Measurements from ENCODE around the gene TULP3.

DNA sequence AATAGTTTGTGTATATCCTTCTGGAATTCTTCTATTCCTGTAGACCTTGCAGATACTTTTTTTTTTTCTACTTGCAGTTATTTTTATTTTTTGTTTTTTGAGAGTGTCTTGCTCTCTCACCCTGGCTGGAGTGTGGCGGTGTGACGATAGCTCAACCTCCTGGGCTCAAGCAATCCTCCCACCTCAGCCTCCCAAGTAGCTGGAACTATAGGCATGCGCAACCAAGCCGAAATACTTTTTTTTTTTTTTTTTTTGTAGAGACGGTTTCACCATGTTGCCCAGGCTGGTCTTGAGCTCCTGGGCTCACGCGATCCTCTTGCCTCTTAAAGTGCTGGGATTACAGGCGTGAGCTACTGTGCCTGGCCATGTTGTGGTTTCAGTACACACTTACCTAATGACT is 10.0 kb downstream of the TULP3 start:
- TF ChIP-seq POLR2A (IDR thresholded peaks at IDR 0.05) = no peak
- TF ChIP-seq, protein P1, sequence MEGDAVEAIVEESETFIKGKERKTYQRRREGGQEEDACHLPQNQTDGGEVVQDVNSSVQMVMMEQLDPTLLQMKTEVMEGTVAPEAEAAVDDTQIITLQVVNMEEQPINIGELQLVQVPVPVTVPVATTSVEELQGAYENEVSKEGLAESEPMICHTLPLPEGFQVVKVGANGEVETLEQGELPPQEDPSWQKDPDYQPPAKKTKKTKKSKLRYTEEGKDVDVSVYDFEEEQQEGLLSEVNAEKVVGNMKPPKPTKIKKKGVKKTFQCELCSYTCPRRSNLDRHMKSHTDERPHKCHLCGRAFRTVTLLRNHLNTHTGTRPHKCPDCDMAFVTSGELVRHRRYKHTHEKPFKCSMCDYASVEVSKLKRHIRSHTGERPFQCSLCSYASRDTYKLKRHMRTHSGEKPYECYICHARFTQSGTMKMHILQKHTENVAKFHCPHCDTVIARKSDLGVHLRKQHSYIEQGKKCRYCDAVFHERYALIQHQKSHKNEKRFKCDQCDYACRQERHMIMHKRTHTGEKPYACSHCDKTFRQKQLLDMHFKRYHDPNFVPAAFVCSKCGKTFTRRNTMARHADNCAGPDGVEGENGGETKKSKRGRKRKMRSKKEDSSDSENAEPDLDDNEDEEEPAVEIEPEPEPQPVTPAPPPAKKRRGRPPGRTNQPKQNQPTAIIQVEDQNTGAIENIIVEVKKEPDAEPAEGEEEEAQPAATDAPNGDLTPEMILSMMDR (IDR thresholded peaks at IDR 0.05) = no peak
- TF ChIP-seq POLR2AphosphoS5 (IDR thresholded peaks at IDR 0.05; ENCODE audit: insufficient read depth in 1 of 2, low read depth in 1 of 2) = no peak

All from vagina (tissue), 2 donors.